Pancreas (tissue), 10 donors: ENCODE results near the gene ACTL6A. TPM values are rescaled to one million over a fixed set of nuclear protein-coding genes. Genes with fewer than 3 reads are reported as not detected.

ENCODE experiments used
- ATAC-seq, 4 donors: fragments of 200-7000 bp; cut with Tn5 transposase; one replicate each; pipeline versions ENCODE4 v1.8.0 to v1.9.1; 2020; ENCODE audit warnings: mild to moderate bottlenecking in 4 of 4, moderate library complexity in 4 of 4
- DNase-seq, 6 donors: peaks; one replicate each; pipeline ENCODE4 v3.0.0-alpha.2; 2020
- FAIRE-seq: peaks from 2 replicates; lab custom pipeline; 2012; peaks lifted over from hg19 to GRCh38; lab: Jason Lieb, UNC
- H3K27ac ChIP-seq, 4 donors: fragments of 200-600 bp; sonication (generic); 1 replicate in 3 of 4; 2 replicates in 1 of 4; pipeline versions ENCODE4 v1.5.0 to v1.8.0; 2020
- H3K27me3 ChIP-seq, 4 donors: fragments of 200-600 bp; one replicate each; pipeline ENCODE4 v1.8.0; 2021
- H3K36me3 ChIP-seq, 3 donors: fragments of 200-600 bp; sonication (generic) in 1 of 3; one replicate each; pipeline versions ENCODE4 v1.5.0 to v1.8.0; 2020 to 2021
- H3K4me1 ChIP-seq, 3 donors: fragments of 200-600 bp; one replicate each; pipeline ENCODE4 v1.8.0; 2021
- H3K4me3 ChIP-seq, 4 donors: fragments of 200-600 bp; sonication (generic) in 2 of 4; one replicate each; pipeline versions ENCODE4 v1.5.0 to v1.8.0; 2020 to 2021
- H3K9me3 ChIP-seq, 4 donors: fragments of 200-600 bp; one replicate each; pipeline ENCODE4 v1.8.0; 2021
- CTCF ChIP-seq, 4 donors: fragments of 200-600 bp; sonication (generic) in 3 of 4; IDR thresholded peaks; one replicate each; pipeline versions ENCODE4 v1.5.0 to v1.8.0; 2021; ENCODE audit warnings: antibody characterized with exemption in 4 of 4
- WGBS, 2 donors: extraction: QIAGEN DNeasy Blood & Tissue Kit; methylation state at CpG; one replicate each; pipeline ENCODE4 v1.1.7; 2013; 5-methylcytosine and 5-hydroxymethylcytosine counted together
- intact Hi-C, 3 donors: fragments of 100-400 bp; cut with DNase I; formaldehyde crosslinking; loops; one replicate each; pipeline versions ENCODE4 v1.11.1 to v1.14.2; 2022
- polyA plus RNA-seq, 2 donors: library from polyadenylated mRNA; stranded (reverse); fragments of 200-250 nt; gene quantifications; one replicate each; pipeline ENCODE4 v1.2.3, GENCODE V29; 2013
- total RNA-seq, 6 donors: library from RNA; stranded (reverse); fragmentation: NEBNext Ultra II Directional in 4 of 6; extraction: Animal tissue kit (Norgen Biotek cat#: 25700) in 4 of 6; gene quantifications; one replicate each; pipeline versions ENCODE4 v1.2.1 to v1.2.4, GENCODE V29; 2021 to 2023
- donor health status: healthy with polysubstance abuse.
- donor health status: DM: no; HTN: no; CAD: no; lungs with moderate emphysema.
- donor health status: DM: no; HTN: no; CAD: no.
- donor health status: control.
- donor health status: control.
- donor health status: Bipolar disorder and iron deficiency.
- donor health status: DM: yes; HTN: yes; CAD: no.
- donor health status: DM: no; HTN: no; CAD: no.
- donor health status: DM: no; HTN: no; CAD: no.
- donor health status: DM: yes; HTN: yes; CAD: no.

The ACTL6A gene
- total and polyA plus RNA-seq, 8 donors: 11.2 to 38.1 (median 18.0) TPM

GRCh38 chr3:179599531-179599930, 36.8 kb downstream of the ACTL6A start:
- Histone ChIP-seq H3K36me3 (peaks cover 0 to 24% (median 14%) of the 10 kb centered on the region in 3 donors), H3K4me3 (no peak overlapping the region), H3K27me3 (no peaks in the 10 kb centered on the region), H3K4me1 (peaks cover 0 to 12% (median 4%) of the 10 kb centered on the region in 3 donors), H3K9me3 (no peaks in the 10 kb centered on the region), H3K27ac (no peak overlapping the region)
- 85 to 89% methylated on average over 4 of the region's 4 CpGs for WGBS, 2 donors
- no peak for TF ChIP-seq CTCF (IDR thresholded peaks at IDR 0.05)
- ATAC-seq (no peak), DNase-seq (no peak), FAIRE-seq (no peak)
- intact Hi-C loops: no loop called here

- FAIRE-seq: no peak
- Histone ChIP-seq H3K4me3 (peak overlapping the region in 2 of 4 donors; percentile 63 to 83), H3K4me1 (peaks cover 3 to 16% (median 10%) of the 10 kb centered on the region in 3 donors), H3K27ac (no peak overlapping the region), H3K27me3 (no peaks in the 10 kb centered on the region), H3K9me3 (no peaks in the 10 kb centered on the region), H3K36me3 (peaks cover 0 to 15% (median 8%) of the 10 kb centered on the region in 3 donors)
- no peak for DNase-seq
- TF ChIP-seq CTCF (IDR thresholded peaks at IDR 0.05): no peak
- WGBS, 2 donors: 84 to 85% methylated on average over 4 of the region's 4 CpGs
- ATAC-seq: no peak
- intact Hi-C loops: no loop called here
These were observed 40.6 kb downstream of the ACTL6A start for GRCh38 chr3:179603321-179603720.

GRCh38 chr3:179603831-179604230, 41.1 kb downstream of the ACTL6A start:
- FAIRE-seq (no peak), DNase-seq (no peak), ATAC-seq (no peak)
- TF ChIP-seq CTCF (IDR thresholded peaks at IDR 0.05): no peak
- H3K36me3 ChIP-seq: peaks cover 0 to 15% (median 8%) of the 10 kb centered on the region in 3 donors
- H3K4me1 ChIP-seq: peaks cover 3 to 16% (median 10%) of the 10 kb centered on the region in 3 donors
- intact Hi-C loops: no loop called here
- H3K27me3 ChIP-seq: no peaks in the 10 kb centered on the region
- H3K9me3 ChIP-seq: no peaks in the 10 kb centered on the region
- 0% methylated on average over 3 of the region's 3 CpGs for WGBS, 2 donors
- peak overlapping the region; percentile 63 to 83 (median 71) for H3K4me3 ChIP-seq
- peak overlapping the region; percentile 76 to 82 (median 79) for H3K27ac ChIP-seq

GRCh38 chr3:179604321-179605078, 41.8 kb downstream of the ACTL6A start, which contains the start of the genes MRPL47 and NDUFB5:
Gene MRPL47, minus strand, starts transcription at chr3:179604638. Its CDS starts 14 bp downstream, at chr3:179604624.
Gene NDUFB5, plus strand, starts transcription at chr3:179604794. Its CDS starts 22 bp downstream, at chr3:179604816.
- no peaks in the 10 kb centered on the region for H3K9me3 ChIP-seq
- 0 to 1% methylated on average over 45 of the region's 45 CpGs for WGBS, 2 donors
- peak; percentile 100 for ATAC-seq
- DNase-seq: peak; percentile 90 to 95 (median 92)
- FAIRE-seq: peak; percentile 64
- TF ChIP-seq CTCF (IDR thresholded peaks at IDR 0.05): no peak
- peak within 1 kb of the TSS; percentile 76 to 82 (median 79) for H3K27ac ChIP-seq
- H3K36me3 ChIP-seq: peaks cover 0 to 15% (median 8%) of the 10 kb centered on the region in 3 donors
- intact Hi-C loops: no loop called here
- H3K27me3 ChIP-seq: no peaks in the 10 kb centered on the region
- H3K4me1 ChIP-seq: peaks cover 3 to 16% (median 10%) of the 10 kb centered on the region in 3 donors
- peak within 1 kb of the TSS; percentile 63 to 83 (median 71) for H3K4me3 ChIP-seq
